HepG2 (cell line): ENCODE data around the gene GALNT15. TPM values are rescaled to one million over a fixed set of nuclear protein-coding genes. Genes with fewer than 3 reads are reported as not detected.

Experiments
- ATAC-seq: fragments of 200-7000 bp; cut with Tn5 transposase; 3 replicates; pipeline ENCODE4 v1.9.1; 2020; ENCODE audit warnings: mild to moderate bottlenecking, moderate library complexity
- BruUV-seq: library from RNA; stranded (reverse); fragments of 400-500 nt; replicated peaks from 2 replicates; lab custom pipeline; 2021; lab: Mats Ljungman, UMichigan
- CTCF ChIA-PET: fragments of 300-600 bp; formaldehyde crosslinking; extraction: SDS; loops from one replicate; lab custom pipeline; 2021; ENCODE audit warnings: low total read pairs, inconsistent platforms, low intra/inter-chr PET ratio; lab: Yijun Ruan, JAX
- POLR2A ChIA-PET: fragments of 350-600 bp; sonication (Branson Sonifier 250); formaldehyde crosslinking; loops from one replicate; lab custom pipeline; 2020; ENCODE audit warnings: antibody characterized with exemption, inconsistent platforms; lab: Yijun Ruan, JAX
- DNase-seq: peaks from one replicate; pipeline ENCODE4 v3.0.0-alpha.2; 2015; ENCODE audit warnings: low spot score
- FAIRE-seq: peaks from 3 replicates; lab custom pipeline; 2011; peaks lifted over from hg19 to GRCh38; lab: Jason Lieb, UNC
- H2AFZ ChIP-seq: one replicate; pipeline ENCODE4 v1.6.1; 2011; ENCODE audit warnings: low read length, inconsistent platforms
- H3K27ac ChIP-seq: fragments of 300-600 bp; 3 replicates; pipeline ENCODE4 v1.8.0; 2011; ENCODE audit warnings: mixed run types, mild to moderate bottlenecking, mixed read lengths, low read length, inconsistent platforms; ENCODE audit not compliant: insufficient read depth; ENCODE audit errors: extremely low read length
- H3K27me3 ChIP-seq, 2 experiments: fragments of 200-600 bp in 1 of 2; 2 replicates in 1 of 2; 3 replicates in 1 of 2; pipeline versions ENCODE4 v1.6.0 to v1.8.0; 2011; ENCODE audit warnings: low read length in 2 of 2, mild to moderate bottlenecking in 2 of 2, moderate library complexity in 2 of 2, inconsistent platforms in 1 of 2; ENCODE audit not compliant: insufficient read depth in 2 of 2, control insufficient read depth in 1 of 2
- H3K36me3 ChIP-seq, 2 experiments: fragments of 200-600 bp in 1 of 2; replicated peaks in 1 of 2; 2 replicates in 1 of 2; 3 replicates in 1 of 2; pipeline versions ENCODE4 v1.5.1 to v1.8.0; 2011; ENCODE audit warnings: low read length in 2 of 2, inconsistent platforms in 1 of 2; ENCODE audit not compliant: insufficient read depth in 2 of 2, control insufficient read depth in 1 of 2
- H3K4me1 ChIP-seq: 2 replicates; pipeline ENCODE4 v1.5.1; 2012; ENCODE audit warnings: low read length, inconsistent platforms; ENCODE audit not compliant: insufficient read depth
- H3K4me2 ChIP-seq: 2 replicates; pipeline ENCODE4 v1.6.0; 2011; ENCODE audit warnings: low read depth, low read length, inconsistent platforms
- H3K4me3 ChIP-seq, 3 experiments: fragments of 200-600 bp in 1 of 3; sonication (generic), shearing (Covaris generic) in 1 of 3; replicated peaks in 1 of 3; 2 replicates each; pipeline ENCODE4 v1.5.1; 2011 to 2016; ENCODE audit warnings: low read length in 3 of 3, inconsistent platforms in 2 of 3, low read depth in 2 of 3, mild to moderate bottlenecking in 2 of 3, control low read depth in 1 of 3, mixed read lengths in 1 of 3; ENCODE audit not compliant: insufficient read depth in 1 of 3
- H3K79me2 ChIP-seq: one replicate; pipeline ENCODE4 v1.6.1; 2011; ENCODE audit warnings: low read length, inconsistent platforms; ENCODE audit not compliant: insufficient read depth
- H3K9ac ChIP-seq: 2 replicates; pipeline ENCODE4 v1.6.0; 2011; ENCODE audit warnings: mild to moderate bottlenecking, low read depth, low read length, inconsistent platforms; ENCODE audit not compliant: insufficient read depth
- H3K9me3 ChIP-seq: 2 replicates; pipeline ENCODE4 v1.5.1; 2012; ENCODE audit warnings: mild to moderate bottlenecking, low read length
- H4K20me1 ChIP-seq: 2 replicates; pipeline ENCODE4 v1.6.0; 2011; ENCODE audit warnings: inconsistent platforms, mild to moderate bottlenecking, low read length, moderate library complexity; ENCODE audit not compliant: insufficient read depth
- DBP ChIP-seq: sonication (generic); formaldehyde crosslinking; IDR thresholded peaks from 2 replicates; pipeline ENCODE4 v1.4.0; 2020; ENCODE audit warnings: missing genetic modification reagents; ENCODE audit errors: not compliant biosample characterization
- ESRRA ChIP-seq: sonication (generic); formaldehyde crosslinking; IDR thresholded peaks from 2 replicates; pipeline ENCODE4 v1.5.1; 2020; ENCODE audit warnings: mild to moderate bottlenecking, low read depth, missing genetic modification reagents
- HDAC1 ChIP-seq: sonication (generic); formaldehyde crosslinking; IDR thresholded peaks from 2 replicates; pipeline ENCODE4 v1.5.1; 2020; ENCODE audit warnings: mild to moderate bottlenecking, missing genetic modification reagents
- PAX8 ChIP-seq: sonication (generic); formaldehyde crosslinking; IDR thresholded peaks from 2 replicates; pipeline ENCODE4 v1.8.0; 2022; ENCODE audit warnings: mild to moderate bottlenecking, missing genetic modification reagents, borderline replicate concordance
- PHB2 ChIP-seq: fragments of 450-650 bp; IDR thresholded peaks from 2 replicates; pipeline ENCODE4 v1.6.1; 2018; ENCODE audit not compliant: partially characterized antibody
- RARG ChIP-seq: sonication (generic); formaldehyde crosslinking; IDR thresholded peaks from 2 replicates; pipeline ENCODE4 v1.4.0; 2020; ENCODE audit warnings: low read depth, mild to moderate bottlenecking, missing genetic modification reagents
- TBL1XR1 ChIP-seq: fragments of 150-350 bp; IDR thresholded peaks from 2 replicates; pipeline ENCODE4 v1.6.1; 2014; ENCODE audit warnings: borderline replicate concordance, low read length; ENCODE audit not compliant: partially characterized antibody
- ZFP37 ChIP-seq: sonication (generic); formaldehyde crosslinking; IDR thresholded peaks from 2 replicates; pipeline ENCODE4 v1.4.0; 2020; ENCODE audit warnings: missing genetic modification reagents, borderline replicate concordance
- ZNF232 ChIP-seq: sonication (generic); formaldehyde crosslinking; IDR thresholded peaks from 2 replicates; pipeline ENCODE4 v1.4.0; 2020; ENCODE audit warnings: missing genetic modification reagents, borderline replicate concordance
- ZNF367 ChIP-seq: sonication (generic); formaldehyde crosslinking; IDR thresholded peaks from 2 replicates; pipeline ENCODE4 v1.4.0; 2020; ENCODE audit warnings: missing genetic modification reagents, borderline replicate concordance
- ZNF878 ChIP-seq: sonication (generic); formaldehyde crosslinking; IDR thresholded peaks from 2 replicates; pipeline ENCODE4 v1.8.1; 2023; ENCODE audit warnings: mild to moderate bottlenecking, missing genetic modification reagents, moderate library complexity
- WGBS: methylation state at CpG from one replicate; pipeline ENCODE4 v1.1.6; 2017; ENCODE audit warnings: low lambda C conversion rate; 5-methylcytosine and 5-hydroxymethylcytosine counted together
- in situ Hi-C: cut with HindIII; loops from 2 replicates; pipeline ENCODE4 v1.10.0; 2017; ENCODE audit warnings: low pct_unique_long_range_greater_than_20kb; ENCODE audit not compliant: extremely low pct_ligation_motif_present
- intact Hi-C: fragments of 100-400 bp; cut with micrococcal nuclease; formaldehyde crosslinking; loops from one replicate; pipeline ENCODE4 v1.10.0; 2022; ENCODE audit not compliant: unreplicated experiment
- polyA plus RNA-seq, 8 experiments: library from polyadenylated mRNA; depleted of rRNA in 3 of 8; stranded (reverse) in 7 of 8; unstranded in 1 of 8; fragments of >200 nt; fragmentation: Illumina TruSeq in 4 of 8; extraction: Trizol in 4 of 8; gene quantifications; 2 replicates each; pipeline versions ENCODE4 v1.2.1 to v1.2.3, GENCODE V29; 2011 to 2016; ENCODE audit warnings: low read depth in 4 of 8, missing spikeins in 1 of 8, mixed read lengths in 1 of 8; ENCODE audit not compliant: insufficient read depth in 1 of 8
- total RNA-seq, 5 experiments: library from RNA; depleted of rRNA; stranded (reverse); fragments of >200 nt; fragmentation: Illumina TruSeq; extraction: Trizol; gene quantifications; 2 replicates each; pipeline ENCODE4 v1.2.3, GENCODE V29; 2016; ENCODE audit warnings: low read depth in 1 of 5

Gene GALNT15
- total and polyA plus RNA-seq, 2 of the 13 experiments (the other 11 are each of a cell fraction or from before 2014, with no cell fraction given) = 0.02 to 0.04 TPM

- no peak for DNase-seq
- peak overlapping the region in 2 of 3 experiments; percentile 34 to 43; a peak in 2 of 6 replicates for H3K4me3 ChIP-seq
- peaks cover 63% of the 10 kb centered on the region for H3K79me2 ChIP-seq
- H3K9me3 ChIP-seq = no peaks in the 10 kb centered on the region
- intact Hi-C loops = no loop called here
- CTCF ChIA-PET = no interaction called here
- FAIRE-seq = no peak
- peaks cover 4 to 38% of the 10 kb centered on the region in 2 experiments for H3K36me3 ChIP-seq
- peak overlapping the region; percentile 73 for H3K4me2 ChIP-seq
- no TSS peak for BruUV-seq
- no peak for TF ChIP-seq PHB2
- no peak for TF ChIP-seq HDAC1 (CRISPR knock-in tag)
- TF ChIP-seq TBL1XR1 = no peak
- TF ChIP-seq PAX8 (CRISPR knock-in tag) = no peak
- no peaks in the 10 kb centered on the region; a peak in 1 of 5 replicates for H3K27me3 ChIP-seq
- peak overlapping the region; percentile 95; the same call in 1 of the 2 replicates for H3K9ac ChIP-seq
- H3K27ac ChIP-seq = no peak overlapping the region
- POLR2A ChIA-PET = interaction anchor here (3.2 kb wide), 1 partner anchor 14 kb away, joined by 112 read pairs; no protein-coding TSS in a partner anchor
- no peak overlapping the region for H2AFZ ChIP-seq
- no peak for ATAC-seq
- H3K4me1 ChIP-seq = peaks cover 36% of the 10 kb centered on the region
- 89% methylated on average over 3 of the region's 3 CpGs for WGBS
- in situ Hi-C loops = no loop called here
- no peaks in the 10 kb centered on the region for H4K20me1 ChIP-seq
Measured at GRCh38 chr3:16266714-16267113, 92.2 kb downstream of the GALNT15 start.

- no peak for ATAC-seq
- Histone ChIP-seq H3K27me3 (no peaks in the 10 kb centered on the region), H2AFZ (no peak overlapping the region), H3K4me2 (no peak overlapping the region), H3K27ac (no peak overlapping the region), H3K9me3 (no peaks in the 10 kb centered on the region), H3K4me3 (no peak overlapping the region), H3K9ac (no peak overlapping the region), H3K4me1 (peaks cover 19% of the 10 kb centered on the region), H3K36me3 (peaks cover 5 to 57% of the 10 kb centered on the region in 2 experiments), H3K79me2 (peaks cover 31% of the 10 kb centered on the region), H4K20me1 (no peaks in the 10 kb centered on the region)
- WGBS = 96% methylated on average over 10 of the region's 10 CpGs
- in situ Hi-C loops = no loop called here
- intact Hi-C loops = no loop called here
- no TSS peak for BruUV-seq
- DNase-seq = no peak
- CTCF ChIA-PET = no interaction called here
- POLR2A ChIA-PET = no interaction called here
- TF ChIP-seq ZNF367 (CRISPR knock-in tag) (no peak), ZNF232 (no peak), ZNF878 (CRISPR knock-in tag) (no peak), RARG (CRISPR knock-in tag) (no peak), ZFP37 (CRISPR knock-in tag) (no peak), DBP (no peak), ESRRA (CRISPR knock-in tag) (no peak)
- FAIRE-seq = no peak
Measured at GRCh38 chr3:16270855-16271254, 96.4 kb downstream of the GALNT15 start.
